CD4-positive, alpha-beta T cell treated with Interferon gamma for 1 hour (primary cell): ENCODE results near the gene TXNL4A.

Source experiments
- DNase-seq: peaks from one replicate; pipeline ENCODE4 v3.0.0-alpha.2; 2020

The TXNL4A gene

DNA sequence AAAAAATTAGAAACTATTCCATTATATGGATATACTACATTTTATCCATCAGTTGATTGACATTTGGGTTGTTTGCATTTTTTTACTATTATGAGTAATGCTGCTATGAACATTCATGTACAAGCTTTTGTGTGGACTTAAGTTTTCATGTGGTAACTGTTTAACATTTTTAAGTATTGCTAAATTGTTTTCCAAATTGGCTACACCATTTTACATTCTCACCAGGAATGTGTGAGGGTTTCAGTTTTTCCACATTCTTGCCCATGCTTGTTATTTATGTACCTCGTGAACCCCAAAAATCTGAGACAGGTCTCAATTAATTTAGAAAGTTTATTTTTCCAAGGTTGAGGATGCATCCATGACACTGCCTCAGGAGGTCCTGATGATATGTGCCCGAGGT is 3.1 kb upstream of the TXNL4A start:
- DNase-seq: no peak

DNA sequence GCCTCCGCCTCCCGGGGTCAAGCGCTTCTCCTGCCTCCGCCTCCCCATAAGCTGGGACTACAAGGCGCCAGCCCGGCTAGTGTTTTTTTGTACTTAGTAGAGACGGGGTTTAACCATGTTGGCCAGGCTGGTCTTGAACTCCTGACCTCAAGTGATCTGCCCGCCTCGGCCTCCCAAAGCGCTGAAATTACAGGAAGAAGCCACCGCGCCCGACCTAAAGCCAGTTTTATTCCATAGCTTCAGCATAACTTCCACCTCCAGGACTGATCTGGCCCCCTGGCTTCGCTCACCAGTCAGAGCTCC is 783 bp upstream of the TXNL4A start:
- no peak for DNase-seq

DNA sequence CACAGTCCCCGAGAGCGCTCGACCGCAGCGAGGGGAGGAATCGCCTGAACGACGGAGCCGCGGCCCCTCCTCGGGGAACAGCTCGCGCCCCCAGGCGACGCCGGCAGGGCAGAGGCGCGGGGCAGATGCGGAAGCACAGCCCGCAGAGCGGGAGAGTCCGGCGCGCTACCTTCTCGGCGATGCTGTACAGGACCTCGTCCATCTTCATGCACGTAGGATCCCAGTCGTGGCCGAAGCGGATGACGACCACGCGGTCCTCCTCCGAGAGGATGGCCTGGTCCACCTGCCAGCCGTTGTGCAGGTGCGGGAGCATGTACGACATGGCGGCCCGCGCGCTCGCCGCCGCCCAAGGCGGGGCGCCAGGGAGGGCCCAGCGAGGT is 302 bp downstream of the TXNL4A start:
- DNase-seq: peak; percentile 62

DNA sequence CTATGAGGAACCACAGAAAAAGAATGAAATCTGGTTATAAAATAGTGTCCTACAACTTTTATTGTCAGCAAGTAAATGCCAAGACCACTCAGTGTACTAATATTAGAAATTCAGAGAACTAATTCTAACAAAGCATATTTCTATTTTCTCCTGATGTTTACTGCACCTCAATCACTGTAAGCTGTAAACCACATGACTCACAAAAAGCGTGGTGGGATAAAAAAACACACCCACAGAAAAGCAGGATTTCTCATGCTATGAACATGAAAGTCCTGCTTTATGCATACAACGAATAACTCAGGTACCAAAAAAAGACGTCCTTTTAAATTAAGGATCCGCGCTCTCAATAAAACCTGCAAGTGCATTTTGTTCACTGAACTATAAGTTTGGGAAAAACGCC is 797 bp downstream of the TXNL4A start:
- DNase-seq: no peak

DNA sequence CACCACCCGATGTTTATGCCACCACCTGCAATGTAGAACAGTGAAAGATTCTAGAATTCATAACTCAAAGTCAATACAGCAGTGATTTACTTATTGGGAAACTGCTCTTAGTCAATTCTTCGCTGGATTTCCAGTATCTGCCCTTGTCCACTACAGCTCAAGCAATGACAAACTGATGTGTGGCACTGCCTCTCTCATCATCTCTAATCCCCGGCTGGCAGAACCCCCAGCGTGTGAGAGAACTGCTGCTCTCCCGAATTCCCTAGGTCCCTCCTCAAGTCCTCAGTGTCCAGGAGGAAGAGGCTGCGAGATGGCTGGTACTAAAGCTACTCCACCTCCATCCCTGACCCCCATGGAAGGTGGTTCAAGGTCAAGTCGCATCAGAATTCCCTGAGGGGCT is 1.6 kb downstream of the TXNL4A start:
- no peak for DNase-seq

DNA sequence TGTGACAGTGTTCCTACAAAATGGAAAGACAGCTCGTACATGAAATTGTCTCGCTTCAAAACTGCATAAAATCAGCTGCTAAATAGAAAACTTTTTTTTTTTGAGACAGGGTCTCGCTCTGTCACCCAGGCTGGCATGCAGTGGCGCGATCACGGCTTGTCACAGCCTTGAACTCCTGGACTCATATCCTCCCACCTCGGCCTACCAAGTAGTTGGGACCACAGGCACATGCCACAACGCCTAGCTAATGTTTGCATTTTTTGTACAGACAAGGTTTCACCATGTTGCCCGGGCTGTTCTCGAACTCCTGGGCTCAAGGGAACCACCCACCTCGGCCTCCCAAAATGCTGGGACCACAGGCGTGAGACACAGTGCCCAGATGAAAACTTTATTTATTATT is 3.2 kb downstream of the TXNL4A start:
- DNase-seq: no peak

DNA sequence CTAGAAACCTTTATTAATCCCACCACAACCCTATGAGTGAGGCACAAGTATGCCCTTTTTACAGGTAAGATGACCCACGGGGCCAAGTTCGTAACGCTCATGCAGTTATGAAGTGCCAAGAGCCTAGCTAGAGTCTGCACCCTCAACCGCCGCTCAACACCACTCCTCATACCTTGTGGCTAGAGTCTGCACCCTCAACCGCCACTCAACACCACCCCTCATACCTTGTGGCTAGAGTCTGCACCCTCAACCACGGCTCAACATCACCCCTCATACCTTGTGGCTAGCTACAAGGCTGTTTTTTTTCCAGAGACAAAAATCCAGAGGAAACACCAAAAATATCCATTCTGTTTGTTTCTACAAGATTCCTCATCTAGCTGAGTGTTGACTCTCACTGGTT is 4.6 kb downstream of the TXNL4A start:
- DNase-seq: no peak

DNA sequence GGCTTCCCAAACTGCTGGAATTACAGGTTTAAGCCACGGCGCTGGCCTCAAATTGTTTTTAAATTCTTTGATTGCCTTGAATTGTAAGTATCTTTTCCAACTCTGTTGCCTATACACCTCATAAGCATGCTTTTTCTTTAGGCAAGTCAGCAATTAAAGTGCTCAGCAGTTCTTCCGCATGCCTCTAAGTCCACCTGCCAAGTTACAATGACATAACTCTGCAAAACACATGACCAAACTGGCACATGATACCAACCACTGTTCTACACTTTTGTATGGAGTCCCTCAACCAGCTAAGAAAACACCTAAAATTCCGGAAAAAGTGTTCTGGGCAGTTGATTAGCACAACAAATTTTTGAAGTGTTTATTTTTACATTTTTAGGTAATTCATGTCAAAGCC is 5.1 kb downstream of the TXNL4A start:
- no peak for DNase-seq

DNA sequence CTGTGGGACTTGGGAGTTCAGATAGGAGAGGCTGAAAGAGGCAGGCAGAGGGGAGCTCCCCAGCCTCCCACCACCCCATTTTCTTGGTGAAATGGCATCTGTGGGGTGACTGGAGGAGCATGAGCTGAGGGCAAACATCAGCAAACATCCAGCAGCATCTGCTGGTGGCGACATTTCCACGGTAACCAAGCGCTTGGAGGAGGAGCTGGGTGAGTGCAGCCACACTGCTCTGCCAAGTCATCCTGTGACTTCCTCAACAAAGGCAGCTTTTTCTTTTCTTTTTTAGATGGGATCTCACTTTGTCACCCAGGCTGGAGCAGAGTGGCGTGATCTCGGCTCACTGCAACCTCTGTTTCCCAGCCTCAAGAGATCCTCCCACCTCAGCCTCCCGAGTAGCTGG is 5.6 kb downstream of the TXNL4A start:
- peak; percentile 11 for DNase-seq

DNA sequence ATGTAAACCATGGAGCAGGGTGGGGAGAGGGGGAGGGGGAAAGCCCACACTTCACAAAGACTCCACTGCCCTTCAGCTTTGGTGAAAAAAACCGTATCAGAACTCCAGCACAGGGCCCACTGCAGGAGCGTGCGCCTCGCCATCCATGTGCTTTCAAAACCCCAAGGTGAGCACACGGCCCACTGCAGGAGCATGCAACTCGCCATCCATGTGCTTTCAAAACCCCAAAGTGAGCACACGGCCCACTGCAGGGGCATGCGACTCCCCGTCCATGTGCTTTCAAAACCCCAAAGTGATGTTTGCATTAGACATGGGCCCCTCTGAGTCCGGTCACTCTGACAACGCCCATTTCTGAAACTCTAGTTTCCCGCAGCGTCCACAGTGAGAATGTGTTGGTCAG is 7.8 kb downstream of the TXNL4A start:
- DNase-seq: no peak

DNA sequence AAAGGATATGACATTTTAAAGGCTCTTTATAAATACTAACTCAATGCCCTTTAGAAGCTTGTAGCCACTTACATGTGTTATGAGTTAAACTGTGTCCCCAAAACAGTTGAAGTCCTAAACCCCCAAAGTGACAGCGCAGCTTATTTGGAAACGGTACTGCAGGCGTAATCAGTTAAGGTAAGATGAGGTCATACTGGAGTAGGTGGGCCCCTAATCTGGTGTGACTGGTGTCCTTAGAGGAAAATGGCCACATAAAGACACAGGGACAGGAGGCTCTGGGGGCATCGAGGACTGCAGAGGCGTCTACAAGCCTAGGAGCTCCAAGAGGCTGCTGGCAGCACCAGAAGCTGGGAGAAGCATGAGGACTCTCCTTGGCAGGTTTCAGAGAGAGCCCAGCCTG is 8.5 kb downstream of the TXNL4A start:
- DNase-seq: no peak

DNA sequence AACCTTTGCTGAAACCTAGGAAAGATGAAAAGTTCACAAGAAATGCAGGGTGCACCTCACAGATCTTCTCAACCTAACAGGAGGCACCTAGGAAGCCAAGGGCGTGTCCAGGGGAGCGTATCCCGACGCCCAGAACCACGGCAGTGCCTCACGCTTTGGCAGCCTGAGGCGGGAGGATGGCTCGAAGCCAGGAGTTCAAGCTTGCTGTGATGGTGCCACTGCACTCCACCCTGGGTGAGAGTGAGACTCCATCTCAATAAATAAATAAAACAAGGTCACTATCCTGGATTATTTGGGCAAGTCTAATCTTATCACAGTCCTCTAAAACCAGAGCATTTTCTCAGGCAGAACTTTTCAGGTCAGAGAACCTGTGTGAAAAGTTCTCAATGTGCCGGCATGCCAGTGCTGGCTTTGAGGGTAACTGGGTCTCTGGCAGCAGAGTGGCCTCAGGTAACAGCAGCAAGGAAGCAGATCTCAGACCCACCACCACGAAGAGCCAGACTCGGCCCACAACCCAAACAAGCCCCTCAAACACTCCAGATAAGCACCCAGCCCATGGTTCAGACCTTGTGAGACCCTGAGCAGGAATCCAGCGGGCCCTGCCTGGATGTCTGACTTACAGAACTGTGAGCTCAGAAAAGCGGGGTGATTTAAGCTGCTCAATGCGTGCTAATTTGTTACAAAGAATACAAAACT is 12.2 kb downstream of the TXNL4A start:
- no peak for DNase-seq

DNA sequence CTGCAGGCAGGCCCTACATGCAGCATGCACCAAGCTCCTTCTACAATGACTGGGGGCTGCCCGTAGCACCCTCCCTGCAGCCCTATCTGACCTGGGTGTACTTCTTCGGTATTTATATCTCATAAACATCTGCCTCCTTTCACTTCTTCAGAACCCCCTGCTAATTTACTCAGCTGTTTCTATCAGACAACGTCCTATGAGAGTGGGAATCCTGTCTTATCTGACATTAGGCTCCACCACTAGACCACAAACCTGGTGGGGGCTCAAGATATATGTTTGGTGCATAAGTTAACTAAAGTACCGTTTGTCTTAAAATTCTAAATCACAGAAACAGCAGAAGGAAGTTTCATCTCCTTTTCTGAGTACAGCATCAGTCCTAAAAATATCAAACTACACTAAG is 13.3 kb downstream of the TXNL4A start:
- no peak for DNase-seq

DNA sequence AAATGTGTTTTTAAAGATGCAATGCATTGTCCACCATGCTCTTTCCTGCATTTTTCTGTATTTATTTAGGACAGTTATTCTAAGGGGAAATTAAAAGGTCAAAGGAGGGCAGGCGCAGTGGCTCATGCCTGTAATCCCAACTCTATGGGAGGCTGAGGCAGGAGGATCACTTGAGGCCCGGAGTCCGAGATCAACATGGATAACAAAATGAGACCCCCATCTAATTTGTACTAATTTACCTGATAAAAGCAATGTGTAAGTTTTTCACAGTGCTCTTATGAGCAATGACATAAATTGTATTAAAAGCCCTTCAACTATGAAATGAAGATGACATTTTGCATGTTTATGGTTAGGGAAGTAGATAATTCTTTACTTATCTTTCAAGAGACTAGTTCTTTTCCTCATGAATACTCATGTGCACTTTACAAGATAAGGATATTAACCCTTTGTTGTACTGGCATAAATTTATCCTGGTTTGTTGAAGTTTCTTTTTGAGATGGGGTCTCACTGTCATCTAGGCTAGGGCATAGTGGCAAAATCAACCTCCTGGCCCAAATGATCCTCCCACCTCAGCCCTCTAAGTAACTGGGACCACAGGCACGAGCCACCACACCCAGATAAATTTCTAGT is 14.2 kb downstream of the TXNL4A start:
- no peak for DNase-seq

DNA sequence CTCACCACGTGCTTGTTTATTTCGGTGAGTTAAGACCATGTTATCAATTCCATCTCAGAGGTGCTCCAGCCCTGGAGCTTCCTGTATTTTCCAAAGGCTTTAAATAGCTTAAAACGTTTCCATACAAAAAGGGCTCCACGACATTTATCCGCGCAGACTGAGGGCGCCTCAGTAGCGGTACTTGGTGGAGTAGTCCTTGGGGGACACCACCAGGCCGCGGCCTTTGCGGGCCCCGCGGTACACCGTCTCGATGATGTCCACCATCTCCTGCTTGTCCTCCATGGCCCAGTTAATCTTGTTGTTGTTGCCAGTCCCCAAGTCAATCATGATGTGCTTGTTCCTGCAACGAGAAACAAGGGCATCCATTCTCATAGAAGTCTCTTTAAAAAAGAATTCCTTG is 14.8 kb downstream of the TXNL4A start:
- no peak for DNase-seq

DNA sequence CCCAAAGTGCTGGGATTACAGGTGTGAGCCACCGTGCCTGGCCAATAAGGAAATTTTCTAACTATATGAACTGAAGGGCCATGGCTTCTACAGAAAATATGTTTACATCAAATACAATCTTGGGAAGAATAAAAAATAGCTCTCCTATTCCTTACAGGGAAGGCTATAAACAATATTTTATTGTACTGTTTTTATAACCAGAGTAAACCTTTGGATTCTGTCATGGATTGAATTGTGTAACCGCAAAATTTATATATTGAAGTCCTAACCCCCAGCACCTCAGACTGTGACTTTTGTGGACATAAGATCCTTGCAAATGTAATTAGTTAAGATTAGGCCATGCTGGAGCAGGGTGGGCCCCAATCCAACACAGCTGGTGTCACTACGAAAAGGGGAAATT is 15.6 kb downstream of the TXNL4A start:
- DNase-seq: no peak

DNA sequence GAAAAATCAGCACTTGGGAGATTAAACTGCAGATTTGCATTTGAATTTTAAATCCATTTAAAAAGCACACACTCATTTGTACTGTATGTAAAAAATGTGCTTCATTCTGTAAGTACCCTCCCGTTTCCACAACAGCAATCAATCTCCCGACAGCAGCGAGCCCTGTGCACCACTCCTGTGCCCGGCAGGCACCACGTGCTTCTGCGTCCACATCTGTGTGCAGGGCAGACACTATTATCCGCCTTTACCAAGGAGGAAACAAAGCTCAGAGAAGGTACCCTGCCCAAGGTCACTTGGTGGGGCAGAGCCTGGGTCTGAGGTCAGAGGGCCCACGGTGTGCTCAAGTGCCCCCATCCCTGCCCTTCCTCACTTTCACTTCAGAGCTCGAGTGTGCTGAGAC is 16.4 kb downstream of the TXNL4A start:
- DNase-seq: no peak

DNA sequence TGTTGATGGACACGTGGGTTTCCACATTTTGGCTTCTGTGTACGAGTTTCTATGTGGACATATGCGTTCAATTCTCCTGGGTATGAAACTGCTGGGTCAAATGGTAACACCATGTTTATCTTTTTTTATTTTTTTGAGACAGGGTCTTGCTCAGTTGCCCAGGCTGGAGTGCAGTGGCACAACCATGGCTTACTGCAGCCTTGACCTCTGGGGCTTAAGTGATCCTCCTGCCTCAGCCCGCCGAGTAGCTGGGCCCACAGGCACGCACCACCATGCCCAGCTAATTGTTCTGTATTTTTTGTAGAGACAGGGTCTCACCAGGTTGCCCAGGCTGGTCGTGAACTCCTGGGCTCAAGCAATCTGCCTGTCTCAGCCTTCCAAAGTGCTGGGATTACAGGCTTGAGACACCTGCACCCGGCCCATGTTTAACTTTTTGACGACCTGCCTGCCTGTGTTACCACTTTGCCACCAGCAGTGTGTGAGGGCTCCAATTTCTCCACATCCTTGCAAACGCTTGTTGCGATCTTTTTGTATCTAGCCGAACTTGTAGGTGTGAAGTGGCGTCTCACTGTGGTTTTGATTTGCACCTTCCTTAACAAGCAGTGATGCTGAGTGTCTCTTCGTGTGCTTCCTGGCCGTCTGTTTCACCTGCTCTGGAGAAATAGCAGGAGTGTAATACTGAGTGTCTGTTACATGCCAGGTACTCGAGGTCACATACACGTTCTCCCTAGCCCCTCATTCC is 17.0 kb downstream of the TXNL4A start:
- DNase-seq: no peak

DNA sequence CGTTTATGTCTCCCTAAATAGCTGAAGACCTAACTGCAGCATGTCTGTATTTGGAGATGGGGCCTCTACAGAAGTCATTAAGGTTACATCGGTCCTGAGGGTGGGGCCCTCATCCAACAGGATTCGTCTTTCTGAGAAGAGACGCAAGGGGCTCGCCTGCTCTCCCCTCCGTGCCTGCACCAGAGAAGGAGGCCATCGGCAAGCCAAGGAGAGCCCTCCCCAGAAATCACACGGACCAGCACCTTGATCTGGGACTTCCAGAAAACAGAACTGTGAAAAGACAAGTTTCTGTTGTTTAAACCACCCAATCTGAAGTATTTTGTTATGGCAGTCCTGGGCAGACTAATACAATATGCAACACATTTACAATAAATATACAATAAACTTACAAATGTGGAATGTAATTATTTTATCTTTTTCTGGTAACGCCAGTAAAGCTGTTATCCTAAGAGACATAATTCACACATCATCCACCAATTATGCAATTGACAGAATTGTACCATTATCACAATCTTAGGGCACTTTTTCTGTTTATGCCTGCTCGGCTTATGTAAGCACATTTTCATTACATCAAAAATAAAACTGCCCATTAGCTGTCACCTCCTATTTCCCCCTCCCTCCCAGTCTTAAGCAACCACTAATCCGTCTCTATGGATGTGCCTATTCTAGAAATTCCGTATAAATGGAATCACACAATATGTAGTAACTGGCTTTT is 17.8 kb downstream of the TXNL4A start:
- no peak for DNase-seq

DNA sequence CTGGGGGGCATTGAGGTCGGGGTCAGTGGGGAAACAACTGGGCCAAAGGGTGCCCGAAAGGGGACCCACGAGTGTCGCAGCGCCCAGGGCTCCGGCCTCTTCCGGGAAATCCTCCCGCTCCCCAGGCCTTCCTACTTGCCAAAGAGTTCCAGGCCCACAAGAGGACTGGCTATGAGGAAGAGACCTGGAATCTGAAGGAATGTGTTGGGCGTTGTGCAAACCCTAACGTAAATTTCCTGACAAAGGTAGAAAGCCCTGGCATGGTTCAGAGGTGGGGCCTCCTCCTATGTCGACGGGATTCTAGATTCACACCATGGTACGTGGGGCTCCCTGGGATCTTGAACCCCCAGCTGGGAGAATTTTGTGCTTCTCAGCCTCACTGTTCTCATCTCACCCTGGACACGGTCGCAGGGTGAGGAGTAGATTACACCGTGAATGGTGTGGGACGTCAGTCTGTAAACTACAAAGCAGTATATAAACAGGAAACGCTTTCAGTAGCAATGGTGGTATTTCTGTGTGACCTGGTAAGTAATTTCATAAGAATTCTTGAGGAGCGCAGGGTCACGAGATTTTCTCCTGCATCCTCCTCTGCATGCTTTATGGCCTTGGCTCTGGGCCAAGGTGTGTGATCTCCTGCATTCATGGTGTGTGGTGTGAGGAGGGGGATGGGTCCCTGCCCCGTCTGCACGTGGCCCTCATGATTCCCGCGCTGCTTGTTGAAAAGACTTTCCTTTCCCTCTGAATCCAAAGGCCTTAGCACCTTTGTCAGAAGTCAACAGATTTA is 23.1 kb downstream of the TXNL4A start:
- DNase-seq: no peak

DNA sequence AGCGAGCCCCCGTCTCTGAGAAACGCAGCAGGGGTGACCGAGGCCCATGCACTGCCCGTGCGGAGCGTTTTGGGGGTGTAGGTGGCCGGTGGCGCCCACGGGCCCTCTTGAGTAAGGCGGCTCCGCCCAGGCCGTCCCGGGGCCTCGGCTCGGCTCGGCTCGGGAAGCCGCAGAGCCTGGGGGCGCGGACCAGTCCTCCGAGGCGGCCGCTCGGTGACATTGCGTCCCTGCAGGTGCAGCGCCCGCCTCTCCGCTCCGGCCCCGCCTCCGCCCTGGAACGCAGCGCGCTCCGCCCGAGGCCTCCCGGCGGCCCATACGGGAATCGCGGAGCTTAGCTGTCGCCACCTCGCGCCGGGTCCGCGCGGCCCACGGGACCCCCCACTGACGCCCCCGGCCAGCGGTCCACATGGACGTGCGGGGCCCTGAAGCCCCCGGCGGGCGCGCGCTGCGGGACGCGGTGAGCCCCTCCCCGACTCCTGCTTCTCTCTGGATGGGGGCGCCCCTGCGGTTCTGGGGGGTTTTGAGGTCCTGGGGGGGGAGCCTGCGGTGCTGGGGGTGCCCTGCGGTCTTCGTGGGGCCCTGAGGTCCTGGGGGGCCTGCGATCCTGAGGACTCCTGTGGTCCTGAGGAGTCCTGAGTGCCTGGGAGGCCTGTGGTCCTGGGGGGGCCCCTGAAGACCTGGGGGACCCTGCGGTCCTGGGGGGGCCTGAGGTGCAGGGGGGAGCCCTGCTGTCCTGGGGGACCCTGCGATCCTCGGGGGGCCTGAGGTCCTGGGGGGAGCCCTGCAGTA is 23.8 kb downstream of the TXNL4A start, which contains the start of gene HSBP1L1:
TSS of gene HSBP1L1 (plus strand) at position 314 of the 789 bp plus-strand sequence. CDS start at position 407, 93 bp downstream.
- DNase-seq: peak; percentile 66

DNA sequence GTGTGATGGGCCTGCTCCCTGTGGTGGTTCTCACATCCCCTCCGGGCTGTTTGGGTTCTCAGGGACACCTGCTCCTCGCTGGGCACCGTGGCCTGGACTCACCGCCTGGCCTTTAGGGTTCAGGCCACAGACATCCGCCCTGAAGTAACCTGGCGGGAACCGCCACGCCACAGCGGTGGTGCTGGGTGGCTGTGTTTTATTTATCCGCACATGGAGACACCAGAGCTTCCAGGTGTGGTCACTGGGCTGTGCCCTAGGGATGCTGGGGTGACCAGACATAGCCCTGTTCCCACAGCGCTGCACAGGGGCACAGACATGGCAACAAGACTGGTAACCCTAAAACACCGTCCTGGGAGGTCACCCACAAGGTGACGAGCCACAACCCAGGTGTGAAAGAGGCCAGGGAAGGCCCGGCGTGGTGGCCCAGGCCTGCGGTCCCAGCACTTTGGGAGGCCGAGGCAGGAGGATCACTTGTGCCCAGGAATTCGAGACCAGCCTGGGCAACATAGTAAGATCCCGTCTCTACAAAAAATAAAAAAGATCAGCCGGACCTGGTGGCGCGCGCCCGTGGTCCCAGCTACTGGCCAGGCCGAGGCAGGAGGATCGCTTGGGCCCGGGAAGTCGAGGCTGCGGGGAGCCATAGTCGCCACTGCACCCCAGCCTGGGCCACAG is 24.6 kb downstream of the TXNL4A start:
- DNase-seq: no peak
